Smooth muscle cell (in vitro differentiated cells): ENCODE measurements around the gene NKD1. TPM values are rescaled to one million over a fixed set of nuclear protein-coding genes. Genes with fewer than 3 reads are reported as not detected.
A peak's percentile ranks its signal among the peaks of the same experiment; 100 is the strongest.

ENCODE experiments used
- DNase-seq: peaks from one replicate; lab custom pipeline; 2025; ENCODE audit not compliant: unreplicated experiment; lab: John Stamatoyannopoulos, UW
- H2AFZ ChIP-seq: fragments of 200-600 bp; sonication (generic); 2 replicates; pipeline ENCODE4 v1.6.0; 2016; ENCODE audit warnings: antibody characterized with exemption, low read depth, mild to moderate bottlenecking
- H3F3A ChIP-seq: fragments of 200-600 bp; sonication (generic); 2 replicates; pipeline ENCODE4 v1.6.0; 2017; ENCODE audit warnings: antibody characterized with exemption, low read depth
- H3K27ac ChIP-seq: fragments of 200-600 bp; sonication (generic); 2 replicates; pipeline ENCODE4 v1.5.1; 2016; ENCODE audit warnings: low read depth, mild to moderate bottlenecking
- H3K27me3 ChIP-seq: fragments of 200-600 bp; sonication (generic); 2 replicates; pipeline ENCODE4 v1.6.1; 2016; ENCODE audit warnings: low read depth, mild to moderate bottlenecking
- H3K36me3 ChIP-seq: fragments of 200-600 bp; sonication (generic); 2 replicates; pipeline ENCODE4 v1.5.1; 2016; ENCODE audit warnings: low read depth
- H3K4me1 ChIP-seq: fragments of 200-600 bp; sonication (generic); 2 replicates; pipeline ENCODE4 v1.5.1; 2016; ENCODE audit warnings: low read depth
- H3K4me2 ChIP-seq: fragments of 200-600 bp; sonication (generic); 2 replicates; pipeline ENCODE4 v1.6.0; 2016; ENCODE audit warnings: mild to moderate bottlenecking
- H3K4me3 ChIP-seq: fragments of 200-600 bp; sonication (generic); 2 replicates; pipeline ENCODE4 v1.5.1; 2016; ENCODE audit warnings: mild to moderate bottlenecking
- H3K79me2 ChIP-seq: fragments of 200-600 bp; sonication (generic); 2 replicates; pipeline ENCODE4 v1.6.0; 2016; ENCODE audit warnings: low read depth, mild to moderate bottlenecking
- H3K9ac ChIP-seq: fragments of 200-600 bp; sonication (generic); 2 replicates; pipeline ENCODE4 v1.6.0; 2016; ENCODE audit warnings: low read depth
- H3K9me3 ChIP-seq: fragments of 200-600 bp; sonication (generic); replicated peaks from 2 replicates; pipeline ENCODE4 v1.5.1; 2016; ENCODE audit warnings: low read depth
- H4K20me1 ChIP-seq: fragments of 200-600 bp; sonication (generic); 2 replicates; pipeline ENCODE4 v1.6.0; 2016; ENCODE audit warnings: low read depth
- WGBS: methylation state at CpG from one replicate; pipeline ENCODE4 v1.1.7; 2016; ENCODE audit warnings: low lambda C conversion rate; 5-methylcytosine and 5-hydroxymethylcytosine counted together
- polyA plus RNA-seq: library from polyadenylated mRNA; unstranded; fragments of >200 nt; fragmentation: Nextera tagmentation; extraction: Ambion mirVana; gene quantifications from 2 replicates; pipeline ENCODE4 v1.2.1, GENCODE V29; 2016
- total RNA-seq: library from RNA; depleted of rRNA; stranded (reverse); fragments of >200 nt; gene quantifications from 2 replicates; pipeline ENCODE4 v1.2.3, GENCODE V29; 2014
- TF ChIP-seq, protein P1 (sequence below): fragments of 200-600 bp; sonication (generic); IDR thresholded peaks from 2 replicates; pipeline ENCODE4 v1.5.1; 2017; ENCODE audit warnings: borderline replicate concordance, mild to moderate bottlenecking, antibody characterized with exemption; ENCODE audit not compliant: insufficient read depth, poor library complexity, severe bottlenecking

NKD1 gene
- total and polyA plus RNA-seq, 2 experiments from 2014 or later = 4.5 to 18.8 TPM

DNA sequence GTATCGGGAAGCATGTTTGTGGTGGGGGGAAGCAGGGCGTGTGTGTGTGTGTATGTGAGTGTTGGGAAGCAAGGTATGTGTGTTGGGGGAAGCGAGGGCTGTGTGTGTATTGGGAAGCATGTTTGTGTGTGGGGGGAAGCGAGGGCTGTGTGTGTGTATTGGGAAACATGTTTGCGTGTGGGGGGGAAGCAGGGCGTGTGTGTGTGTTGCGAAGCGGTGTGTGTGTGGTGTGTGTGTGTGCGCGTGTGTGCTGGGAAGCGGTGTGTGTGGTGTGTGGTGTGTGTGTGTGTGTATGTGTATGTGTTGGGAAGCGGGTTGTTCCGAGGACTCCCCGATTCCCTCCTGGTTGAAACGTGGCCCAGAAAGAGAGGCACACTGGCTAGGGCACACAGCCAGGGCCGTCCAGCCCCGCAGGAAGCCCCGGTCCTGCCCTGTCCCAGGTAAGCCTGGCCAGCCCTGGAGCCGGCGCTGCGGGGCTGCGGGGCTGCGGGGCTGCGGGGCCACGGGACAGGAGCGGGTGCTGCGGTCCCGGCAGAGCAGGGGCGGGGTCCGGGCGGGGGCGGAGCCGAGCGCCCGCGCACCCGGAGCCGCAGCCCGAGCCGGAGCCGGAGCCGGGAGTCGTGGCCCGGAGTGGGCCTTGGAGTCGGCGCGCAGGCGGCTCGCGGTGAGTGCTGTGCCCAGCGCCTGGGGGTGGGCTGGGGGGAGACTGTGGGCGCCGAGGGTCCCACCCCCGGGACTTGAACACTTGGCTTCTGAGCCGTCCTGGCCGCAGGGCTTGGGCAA, 145.0 kb downstream of the NKD1 start, which contains the start of gene NOD2:
Gene NOD2, plus strand, starts transcription at position 608 of the 783 bp plus-strand sequence. CDS start 5,890 bp downstream, outside the sequence.
- H3K9me3 ChIP-seq = no peaks in the 10 kb centered on the region
- H3F3A ChIP-seq = no peaks in the 10 kb centered on the region
- H3K79me2 ChIP-seq = no peaks in the 10 kb centered on the region
- H3K4me1 ChIP-seq = no peaks in the 10 kb centered on the region
- TF ChIP-seq, protein P1, sequence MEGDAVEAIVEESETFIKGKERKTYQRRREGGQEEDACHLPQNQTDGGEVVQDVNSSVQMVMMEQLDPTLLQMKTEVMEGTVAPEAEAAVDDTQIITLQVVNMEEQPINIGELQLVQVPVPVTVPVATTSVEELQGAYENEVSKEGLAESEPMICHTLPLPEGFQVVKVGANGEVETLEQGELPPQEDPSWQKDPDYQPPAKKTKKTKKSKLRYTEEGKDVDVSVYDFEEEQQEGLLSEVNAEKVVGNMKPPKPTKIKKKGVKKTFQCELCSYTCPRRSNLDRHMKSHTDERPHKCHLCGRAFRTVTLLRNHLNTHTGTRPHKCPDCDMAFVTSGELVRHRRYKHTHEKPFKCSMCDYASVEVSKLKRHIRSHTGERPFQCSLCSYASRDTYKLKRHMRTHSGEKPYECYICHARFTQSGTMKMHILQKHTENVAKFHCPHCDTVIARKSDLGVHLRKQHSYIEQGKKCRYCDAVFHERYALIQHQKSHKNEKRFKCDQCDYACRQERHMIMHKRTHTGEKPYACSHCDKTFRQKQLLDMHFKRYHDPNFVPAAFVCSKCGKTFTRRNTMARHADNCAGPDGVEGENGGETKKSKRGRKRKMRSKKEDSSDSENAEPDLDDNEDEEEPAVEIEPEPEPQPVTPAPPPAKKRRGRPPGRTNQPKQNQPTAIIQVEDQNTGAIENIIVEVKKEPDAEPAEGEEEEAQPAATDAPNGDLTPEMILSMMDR = no peak
- 38% methylated on average over 32 of the region's 56 CpGs for WGBS
- H3K9ac ChIP-seq = no peak within 1 kb of the TSS
- peaks cover 21% of the 10 kb centered on the region for H3K27me3 ChIP-seq
- no peaks in the 10 kb centered on the region for H3K36me3 ChIP-seq
- peak within 1 kb of the TSS; percentile 43 for H3K4me3 ChIP-seq
- H3K4me2 ChIP-seq = peak within 1 kb of the TSS; percentile 80
- DNase-seq = no peak
- H4K20me1 ChIP-seq = no peaks in the 10 kb centered on the region
- H2AFZ ChIP-seq = no peak within 1 kb of the TSS
- H3K27ac ChIP-seq = no peak within 1 kb of the TSS

DNA sequence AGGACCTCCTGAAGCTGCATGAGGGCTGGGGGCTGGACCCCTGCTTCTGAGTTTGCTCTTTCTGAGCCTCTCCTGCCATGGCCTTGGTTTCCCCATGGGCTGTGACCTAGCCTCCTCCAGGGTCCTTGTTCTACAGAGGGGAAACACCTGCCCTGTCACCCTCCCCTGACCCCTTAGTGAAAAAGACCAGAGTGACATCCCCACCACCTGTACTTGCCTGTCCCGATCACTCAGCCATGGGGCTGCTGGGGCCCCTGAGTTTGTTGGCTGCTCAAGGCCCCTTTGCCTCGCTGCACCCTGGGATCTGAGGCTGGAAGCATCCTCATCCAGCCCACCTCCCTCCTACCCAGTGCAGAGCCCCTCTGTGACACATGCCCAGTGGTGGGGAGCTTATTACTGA, 146.0 kb downstream of the NKD1 start:
- DNase-seq = no peak
- H4K20me1 ChIP-seq = no peaks in the 10 kb centered on the region
- H3K27ac ChIP-seq = no peak overlapping the region
- no peak overlapping the region for H3K4me3 ChIP-seq
- H3K9ac ChIP-seq = no peak overlapping the region
- no peak overlapping the region for H2AFZ ChIP-seq
- H3K27me3 ChIP-seq = peaks cover 21% of the 10 kb centered on the region
- 95% methylated on average over 2 of the region's 2 CpGs for WGBS
- H3K79me2 ChIP-seq = no peaks in the 10 kb centered on the region
- H3K4me1 ChIP-seq = no peaks in the 10 kb centered on the region
- H3F3A ChIP-seq = no peaks in the 10 kb centered on the region
- no peak overlapping the region for H3K4me2 ChIP-seq
- H3K9me3 ChIP-seq = no peaks in the 10 kb centered on the region
- H3K36me3 ChIP-seq = no peaks in the 10 kb centered on the region
- TF ChIP-seq, protein P1 = no peak

DNA sequence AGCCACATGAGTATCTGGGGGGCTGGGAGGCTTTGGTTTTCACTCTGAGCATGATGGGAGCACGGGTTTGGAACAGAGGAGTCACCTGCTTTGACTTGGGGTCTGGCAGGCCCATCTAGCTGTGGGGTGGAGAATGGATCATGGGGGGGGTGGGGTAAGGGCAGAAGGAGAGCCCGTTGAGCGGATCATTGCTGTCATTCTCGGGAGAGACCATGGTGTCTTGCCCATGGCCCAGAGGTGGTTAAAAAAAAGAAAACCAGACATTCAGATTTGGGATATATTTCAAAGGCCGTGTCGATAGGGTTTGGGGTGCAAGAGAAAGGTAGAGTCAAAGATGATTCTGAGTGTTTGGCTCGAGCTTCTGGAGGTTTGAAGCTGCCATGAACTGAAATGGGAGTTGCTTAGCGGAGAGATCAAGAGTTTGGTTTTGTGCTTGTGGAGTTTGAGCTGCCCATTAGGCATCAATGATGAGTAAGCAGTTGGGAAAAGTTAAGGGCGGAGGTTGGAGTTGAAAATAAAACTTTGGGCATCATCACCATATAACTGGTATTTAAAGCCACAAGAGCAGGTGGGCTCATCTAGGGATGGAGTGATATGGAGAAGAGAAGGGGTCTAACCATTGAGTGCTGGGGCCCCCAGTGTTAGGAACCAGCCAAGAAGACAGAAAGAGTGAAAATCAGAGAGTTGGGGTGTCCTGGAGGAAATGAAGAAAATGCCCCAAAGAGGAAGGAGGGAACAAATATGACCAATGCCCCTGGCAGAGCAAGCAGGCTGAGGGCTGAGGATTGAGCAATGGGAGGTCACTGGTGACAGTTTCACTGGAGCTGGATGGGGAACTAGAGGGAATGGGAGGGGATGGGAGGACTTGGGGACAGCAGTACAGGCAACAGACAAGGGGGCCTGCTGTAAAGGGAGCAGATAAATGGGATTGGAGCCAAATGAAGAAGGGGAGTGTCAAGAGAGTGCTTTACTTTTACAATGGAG, 147.1 kb downstream of the NKD1 start:
- Histone ChIP-seq H3K4me2 (no peak overlapping the region), H4K20me1 (no peaks in the 10 kb centered on the region), H3K9ac (no peak overlapping the region), H3K36me3 (no peaks in the 10 kb centered on the region), H3F3A (no peaks in the 10 kb centered on the region), H3K27me3 (peaks cover 21% of the 10 kb centered on the region), H3K4me1 (no peaks in the 10 kb centered on the region), H3K4me3 (no peak overlapping the region), H3K79me2 (no peaks in the 10 kb centered on the region), H2AFZ (no peak overlapping the region), H3K9me3 (no peaks in the 10 kb centered on the region), H3K27ac (no peak overlapping the region)
- TF ChIP-seq, protein P1 = no peak
- 88% methylated on average over 9 of the region's 9 CpGs for WGBS
- no peak for DNase-seq
